ENCODE results near the gene GUCD1. TPM values are rescaled to one million over a fixed set of nuclear protein-coding genes. Genes with fewer than 3 reads are reported as not detected.

The GUCD1 gene
- total RNA-seq, 2 experiments from 2014 or later, result 94.2 to 99.5 TPM

DNA sequence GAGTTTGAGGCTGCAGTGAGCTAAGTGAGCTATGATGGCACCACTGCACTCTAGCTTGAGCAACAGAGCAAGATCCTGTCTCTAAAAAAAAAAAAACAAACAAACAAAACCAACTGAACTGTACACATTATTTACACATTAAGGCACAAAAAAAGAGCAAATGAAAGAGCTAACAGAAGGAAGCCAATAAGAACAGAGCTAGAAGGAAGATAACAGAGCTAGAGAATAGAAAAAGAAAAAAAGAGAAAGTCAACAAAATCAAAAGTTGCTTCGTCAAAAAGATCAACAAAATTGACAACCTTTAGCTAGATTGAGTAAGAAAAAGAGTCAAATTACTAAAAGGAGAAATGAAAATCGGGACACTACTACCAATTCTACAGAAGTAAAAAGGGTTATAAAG, 25.0 kb downstream of the GUCD1 start:
- Mint-ChIP-seq H3K9me3 (no peaks in the 10 kb centered on the region), H3K4me1 (ENCODE audit: low read depth) (peaks cover 6% of the 10 kb centered on the region), H3K36me3 (no peaks in the 10 kb centered on the region), H3K27me3 (no peaks in the 10 kb centered on the region), H3K27ac (no peak overlapping the region), H3K4me3 (no peak overlapping the region)
- ChIA-PET CTCF (interaction anchor here (1.1 to 1.7 kb wide), 5 partner anchors 8 to 110 kb away, joined by 3 to 15 read pairs (median 5); no protein-coding TSS in a partner anchor), POLR2A (no interaction called here)
- no peak for DNase-seq
- intact Hi-C loops (cut with micrococcal nuclease), result no loop called here

- no peaks in the 10 kb centered on the region for H3K27me3 Mint-ChIP-seq
- no peak for DNase-seq
- intact Hi-C loops (cut with micrococcal nuclease), result no loop called here
- ChIA-PET CTCF (interaction anchor here (0.6 to 2.3 kb wide), 21 partner anchors 9 to 220 kb away, joined by 3 to 12 read pairs (median 4); partner anchors contain the start of gene ADORA2A), POLR2A (no interaction called here)
- H3K9me3 Mint-ChIP-seq, result no peaks in the 10 kb centered on the region
- H3K36me3 Mint-ChIP-seq, result no peaks in the 10 kb centered on the region
- H3K4me3 Mint-ChIP-seq, result no peak overlapping the region
- no peak overlapping the region for H3K27ac Mint-ChIP-seq
- peaks cover 11% of the 10 kb centered on the region for H3K4me1 Mint-ChIP-seq (ENCODE audit: low read depth)
Observed at GRCh38 chr22:24526191-24526590, 28.7 kb downstream of the GUCD1 start.

- DNase-seq, result peak; percentile 90
- Mint-ChIP-seq H3K27ac (no peak overlapping the region), H3K9me3 (no peaks in the 10 kb centered on the region)
Observed at GRCh38 chr22:24525416-24526037, 29.4 kb downstream of the GUCD1 start.

DNA sequence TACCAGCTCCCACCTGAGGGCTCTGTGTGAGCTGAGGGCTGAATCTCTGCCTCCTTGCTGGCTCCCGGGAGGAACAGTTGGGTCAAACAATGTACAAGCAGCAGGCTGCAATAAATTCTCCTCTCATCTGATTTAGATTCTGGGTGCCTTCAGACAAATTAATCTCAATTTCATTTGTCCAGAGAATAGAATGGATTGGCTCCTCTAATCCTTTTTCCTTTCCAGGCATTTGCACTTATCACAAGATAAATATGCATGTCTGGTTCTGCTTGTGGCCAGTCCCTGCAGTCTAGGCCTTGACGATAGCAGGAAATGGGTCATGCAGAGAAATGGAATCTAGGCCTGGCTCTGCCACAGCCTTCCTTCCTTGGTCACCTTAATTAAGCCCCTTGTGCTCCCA, 31.1 kb downstream of the GUCD1 start:
- H3K9me3 Mint-ChIP-seq, result no peaks in the 10 kb centered on the region
- peaks cover 11% of the 10 kb centered on the region for H3K4me1 Mint-ChIP-seq (ENCODE audit: low read depth)
- H3K27me3 Mint-ChIP-seq, result no peaks in the 10 kb centered on the region
- DNase-seq, result no peak
- ChIA-PET POLR2A (no interaction called here), CTCF (interaction anchor here (1.8 to 2.1 kb wide), 2 partner anchors 19 to 37 kb away, joined by 4 to 5 read pairs; no protein-coding TSS in a partner anchor)
- H3K4me3 Mint-ChIP-seq, result no peak overlapping the region
- intact Hi-C loops (cut with micrococcal nuclease), result no loop called here
- H3K27ac Mint-ChIP-seq, result no peak overlapping the region
- H3K36me3 Mint-ChIP-seq, result no peaks in the 10 kb centered on the region

More at GRCh38 chr22:24525416-24526037, 29.4 kb downstream of the GUCD1 start:
- intact Hi-C loops (cut with micrococcal nuclease), result loop anchor here (1.0 kb wide), 2 partner anchors 104 to 200 kb away; no protein-coding TSS in a partner anchor
- no peak overlapping the region for H3K4me3 Mint-ChIP-seq
- ChIA-PET POLR2A (no interaction called here), CTCF (interaction anchor here (0.6 to 2.3 kb wide), 19 partner anchors 8 to 205 kb away, joined by 3 to 12 read pairs (median 4); partner anchors contain the start of gene ADORA2A)
- peaks cover 11% of the 10 kb centered on the region for H3K4me1 Mint-ChIP-seq (ENCODE audit: low read depth)
- no peaks in the 10 kb centered on the region for H3K27me3 Mint-ChIP-seq
- H3K36me3 Mint-ChIP-seq, result no peaks in the 10 kb centered on the region

DNA sequence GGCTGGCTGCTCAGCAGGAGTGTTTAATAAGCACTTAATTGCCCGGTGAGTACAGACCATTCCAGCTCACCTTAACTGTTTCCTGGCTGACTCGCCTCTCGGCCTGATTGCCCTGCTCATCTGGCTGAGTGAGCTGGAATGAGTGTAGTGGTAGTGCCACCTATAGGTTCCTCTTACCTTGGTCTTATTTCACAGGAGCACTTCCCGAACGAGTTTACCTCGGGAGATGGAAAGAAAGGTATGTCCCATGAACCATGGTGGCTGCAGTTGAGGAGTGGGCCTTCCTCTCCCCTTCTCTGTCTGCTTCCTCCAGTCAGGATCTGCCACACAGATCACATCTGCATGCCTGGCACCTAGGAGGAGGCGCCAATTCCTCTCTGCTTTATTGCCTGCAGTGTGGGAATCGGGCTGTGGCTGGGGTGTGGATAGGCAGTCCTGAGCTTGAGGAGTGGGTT, 33.1 kb downstream of the GUCD1 start:
- Mint-ChIP-seq H3K27ac (no peak overlapping the region), H3K4me1 (ENCODE audit: low read depth) (peaks cover 11% of the 10 kb centered on the region), H3K9me3 (no peaks in the 10 kb centered on the region), H3K27me3 (no peaks in the 10 kb centered on the region), H3K4me3 (no peak overlapping the region), H3K36me3 (no peaks in the 10 kb centered on the region)
- DNase-seq, result peak; percentile 56
- intact Hi-C loops (cut with micrococcal nuclease), result no loop called here
- POLR2A ChIA-PET, result no interaction called here
- CTCF ChIA-PET, result interaction anchor here (0.7 to 2.8 kb wide), 17 partner anchors 9 to 198 kb away, joined by 3 to 13 read pairs (median 5); partner anchors contain the start of gene ADORA2A

- CTCF ChIA-PET, result no interaction called here
- no peaks in the 10 kb centered on the region for H3K27me3 Mint-ChIP-seq
- H3K4me3 Mint-ChIP-seq, result no peak overlapping the region
- intact Hi-C loops (cut with micrococcal nuclease), result no loop called here
- no peak overlapping the region for H3K27ac Mint-ChIP-seq
- H3K9me3 Mint-ChIP-seq, result no peaks in the 10 kb centered on the region
- DNase-seq, result no peak
- H3K36me3 Mint-ChIP-seq, result no peaks in the 10 kb centered on the region
- POLR2A ChIA-PET, result interaction anchor here (0.7 kb wide), 1 partner anchor 84 kb away, joined by 3 read pairs; no protein-coding TSS in a partner anchor
- H3K4me1 Mint-ChIP-seq (ENCODE audit: low read depth), result peaks cover 5% of the 10 kb centered on the region
Observed at GRCh38 chr22:24519496-24519895, 35.4 kb downstream of the GUCD1 start.

- H3K27me3 Mint-ChIP-seq, result no peaks in the 10 kb centered on the region
- H3K36me3 Mint-ChIP-seq, result no peaks in the 10 kb centered on the region
- H3K9me3 Mint-ChIP-seq, result no peaks in the 10 kb centered on the region
- CTCF ChIA-PET, result interaction anchor here (1.7 kb wide), 1 partner anchor 97 kb away, joined by 6 read pairs; no protein-coding TSS in a partner anchor
- H3K27ac Mint-ChIP-seq, result no peak overlapping the region
- no peak for DNase-seq
- peaks cover 5% of the 10 kb centered on the region for H3K4me1 Mint-ChIP-seq (ENCODE audit: low read depth)
- POLR2A ChIA-PET, result interaction anchor here (0.7 kb wide), 1 partner anchor 84 kb away, joined by 3 read pairs; no protein-coding TSS in a partner anchor
- intact Hi-C loops (cut with micrococcal nuclease), result no loop called here
- H3K4me3 Mint-ChIP-seq, result no peak overlapping the region
Observed at GRCh38 chr22:24518771-24519485, 36.0 kb downstream of the GUCD1 start.

DNA sequence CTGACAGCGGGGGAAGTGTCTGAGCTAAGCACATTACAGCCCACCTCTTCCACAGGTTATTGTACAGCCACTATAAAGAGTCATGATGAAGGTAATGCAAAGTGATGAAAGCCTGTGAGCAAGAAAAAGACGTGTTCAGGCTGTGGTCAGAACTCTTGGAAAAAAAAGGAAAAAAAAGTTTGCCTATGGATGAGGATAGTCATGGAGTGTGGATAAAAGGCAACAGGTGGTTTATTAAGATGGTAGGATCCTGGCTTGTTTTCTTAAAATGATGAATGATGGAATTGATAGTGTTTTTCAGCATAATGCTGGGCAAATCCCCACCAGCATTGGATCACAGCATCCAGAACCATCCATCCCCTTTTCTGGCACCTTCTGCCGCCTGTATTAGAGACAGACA, 36.7 kb downstream of the GUCD1 start:
- CTCF ChIA-PET, result interaction anchor here (0.7 to 1.7 kb wide), 3 partner anchors 94 to 157 kb away, joined by 3 to 6 read pairs (median 3); no protein-coding TSS in a partner anchor
- intact Hi-C loops (cut with micrococcal nuclease), result no loop called here
- no peak for DNase-seq
- Mint-ChIP-seq H3K4me3 (no peak overlapping the region), H3K27me3 (no peaks in the 10 kb centered on the region), H3K9me3 (no peaks in the 10 kb centered on the region), H3K4me1 (ENCODE audit: low read depth) (peaks cover 5% of the 10 kb centered on the region), H3K27ac (no peak overlapping the region), H3K36me3 (no peaks in the 10 kb centered on the region)
- POLR2A ChIA-PET, result no interaction called here

GRCh38 chr22:24517446-24517845, 37.5 kb downstream of the GUCD1 start:
- Mint-ChIP-seq H3K36me3 (no peaks in the 10 kb centered on the region), H3K9me3 (no peaks in the 10 kb centered on the region)

DNA sequence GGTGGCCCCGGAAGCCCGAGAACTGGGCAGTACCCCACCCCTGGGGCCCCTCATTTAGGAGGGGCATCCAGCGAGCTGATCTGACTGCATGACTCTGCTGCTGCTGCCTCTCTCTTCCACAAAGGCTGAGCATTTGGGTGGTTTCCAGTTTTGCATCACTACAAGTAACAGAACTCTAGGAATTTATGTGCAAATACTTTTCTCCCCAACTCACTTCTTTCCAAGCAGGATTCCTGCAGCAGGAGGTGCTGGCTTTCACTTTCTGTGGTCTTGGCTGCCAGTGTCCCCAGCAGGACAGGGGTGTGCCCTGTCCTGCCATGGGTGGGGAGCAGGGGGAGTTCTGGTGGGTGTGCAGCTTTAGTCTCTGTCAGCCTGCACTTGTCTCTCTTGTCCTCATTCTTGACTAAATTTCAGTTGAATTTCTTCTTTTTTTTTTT, 38.6 kb downstream of the GUCD1 start:
- CTCF ChIA-PET, result no interaction called here
- H3K27ac Mint-ChIP-seq, result no peak overlapping the region
- no peaks in the 10 kb centered on the region for H3K27me3 Mint-ChIP-seq
- intact Hi-C loops (cut with micrococcal nuclease), result no loop called here
- DNase-seq, result no peak
- POLR2A ChIA-PET, result no interaction called here
- no peaks in the 10 kb centered on the region for H3K36me3 Mint-ChIP-seq
- no peak overlapping the region for H3K4me3 Mint-ChIP-seq
- H3K9me3 Mint-ChIP-seq, result no peaks in the 10 kb centered on the region
- peaks cover 5% of the 10 kb centered on the region for H3K4me1 Mint-ChIP-seq (ENCODE audit: low read depth)

More at GRCh38 chr22:24517446-24517845, 37.5 kb downstream of the GUCD1 start:
- Mint-ChIP-seq H3K27ac (no peak overlapping the region), H3K4me1 (ENCODE audit: low read depth) (peaks cover 5% of the 10 kb centered on the region), H3K27me3 (no peaks in the 10 kb centered on the region), H3K4me3 (no peak overlapping the region)
- POLR2A ChIA-PET, result no interaction called here
- CTCF ChIA-PET, result interaction anchor here (0.9 to 1.7 kb wide), 3 partner anchors 9 to 95 kb away, joined by 3 to 6 read pairs (median 4); no protein-coding TSS in a partner anchor
- intact Hi-C loops (cut with micrococcal nuclease), result no loop called here
- no peak for DNase-seq

- H3K27me3 Mint-ChIP-seq, result no peaks in the 10 kb centered on the region
- ChIA-PET POLR2A (no interaction called here), CTCF (no interaction called here)
- no peaks in the 10 kb centered on the region for H3K9me3 Mint-ChIP-seq
- H3K36me3 Mint-ChIP-seq, result no peaks in the 10 kb centered on the region
- no peak overlapping the region for H3K27ac Mint-ChIP-seq
- intact Hi-C loops (cut with micrococcal nuclease), result no loop called here
- DNase-seq, result no peak
- no peak overlapping the region for H3K4me3 Mint-ChIP-seq
- H3K4me1 Mint-ChIP-seq (ENCODE audit: low read depth), result peaks cover 7% of the 10 kb centered on the region
Observed at GRCh38 chr22:24515027-24515338, 40.0 kb downstream of the GUCD1 start.

DNA sequence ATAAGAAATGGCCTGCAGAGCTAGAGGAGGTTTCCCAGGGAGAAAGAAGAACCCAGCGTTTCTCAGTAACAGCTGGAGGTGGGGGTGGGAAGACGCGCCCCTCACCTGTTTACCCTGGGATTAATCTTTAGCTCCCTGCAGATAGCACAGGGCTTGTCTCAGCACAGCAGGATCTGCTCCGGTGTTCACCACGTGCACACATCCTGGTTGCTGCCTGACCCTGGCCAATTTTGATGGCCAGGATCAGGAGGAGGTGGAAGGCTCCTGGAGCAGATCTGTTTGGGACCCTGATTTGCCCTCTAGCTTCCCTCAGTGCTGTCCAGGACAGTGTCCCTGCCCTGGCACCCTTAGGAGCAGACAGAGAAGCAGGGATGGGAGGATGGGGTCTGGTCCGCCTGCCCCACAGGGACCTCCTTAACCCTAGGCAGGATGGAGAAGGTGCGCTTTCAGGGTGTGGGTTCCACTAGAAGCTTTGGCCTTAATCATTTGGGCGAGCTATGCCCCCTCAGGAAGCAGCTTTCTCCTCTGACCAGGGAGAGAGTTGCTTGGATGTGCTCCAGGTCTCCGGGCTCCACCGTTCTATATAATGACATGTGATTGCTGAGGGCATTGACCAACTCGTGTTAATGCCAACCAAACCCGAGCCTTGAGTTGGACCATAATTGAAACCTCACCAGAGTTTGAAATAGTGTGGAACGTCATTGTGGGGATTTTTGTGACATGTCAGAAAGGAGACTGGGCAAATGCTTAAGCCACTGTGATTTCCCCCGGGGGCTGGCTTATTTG, 40.5 kb downstream of the GUCD1 start:
- Mint-ChIP-seq H3K27ac (no peak overlapping the region), H3K9me3 (no peaks in the 10 kb centered on the region), H3K36me3 (no peaks in the 10 kb centered on the region), H3K27me3 (no peaks in the 10 kb centered on the region), H3K4me1 (ENCODE audit: low read depth) (peaks cover 7% of the 10 kb centered on the region), H3K4me3 (no peak overlapping the region)
- CTCF ChIA-PET, result interaction anchor here (0.8 kb wide), 1 partner anchor 93 kb away, joined by 3 read pairs; no protein-coding TSS in a partner anchor
- no peak for DNase-seq
- POLR2A ChIA-PET, result no interaction called here
- intact Hi-C loops (cut with micrococcal nuclease), result no loop called here
